ENCODE measurements around the gene ABCC1.

The ABCC1 gene

DNA sequence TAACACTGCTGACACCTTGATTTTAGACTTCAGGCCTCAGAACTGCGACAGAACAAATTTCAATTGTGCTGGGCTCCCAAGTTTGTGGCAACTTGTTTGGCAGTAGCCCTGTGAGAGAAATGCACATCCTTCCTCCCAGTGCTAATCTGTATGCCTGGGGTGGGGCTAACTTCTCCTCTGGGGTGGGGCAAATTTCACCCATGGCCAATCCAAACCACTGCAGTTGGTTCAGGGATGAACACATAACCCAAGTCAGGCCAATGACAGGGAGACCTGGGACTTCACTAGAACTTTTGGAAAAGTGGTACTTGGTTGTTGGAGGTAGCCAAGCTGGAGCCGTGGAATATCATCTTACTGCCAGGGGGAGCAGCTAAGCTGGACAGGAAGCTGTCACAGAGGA lies 217.5 kb downstream of the ABCC1 start:
- DNase-seq (ENCODE audit: low read depth), result no peak
- no peak overlapping the region for H3K4me3 ChIP-seq (ENCODE audit: low read length)
- TF ChIP-seq, protein P1, sequence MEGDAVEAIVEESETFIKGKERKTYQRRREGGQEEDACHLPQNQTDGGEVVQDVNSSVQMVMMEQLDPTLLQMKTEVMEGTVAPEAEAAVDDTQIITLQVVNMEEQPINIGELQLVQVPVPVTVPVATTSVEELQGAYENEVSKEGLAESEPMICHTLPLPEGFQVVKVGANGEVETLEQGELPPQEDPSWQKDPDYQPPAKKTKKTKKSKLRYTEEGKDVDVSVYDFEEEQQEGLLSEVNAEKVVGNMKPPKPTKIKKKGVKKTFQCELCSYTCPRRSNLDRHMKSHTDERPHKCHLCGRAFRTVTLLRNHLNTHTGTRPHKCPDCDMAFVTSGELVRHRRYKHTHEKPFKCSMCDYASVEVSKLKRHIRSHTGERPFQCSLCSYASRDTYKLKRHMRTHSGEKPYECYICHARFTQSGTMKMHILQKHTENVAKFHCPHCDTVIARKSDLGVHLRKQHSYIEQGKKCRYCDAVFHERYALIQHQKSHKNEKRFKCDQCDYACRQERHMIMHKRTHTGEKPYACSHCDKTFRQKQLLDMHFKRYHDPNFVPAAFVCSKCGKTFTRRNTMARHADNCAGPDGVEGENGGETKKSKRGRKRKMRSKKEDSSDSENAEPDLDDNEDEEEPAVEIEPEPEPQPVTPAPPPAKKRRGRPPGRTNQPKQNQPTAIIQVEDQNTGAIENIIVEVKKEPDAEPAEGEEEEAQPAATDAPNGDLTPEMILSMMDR (IDR thresholded peaks at IDR 0.05; ENCODE audit: insufficient read depth, low read depth, low read length, missing control alignments), result no peak

DNA sequence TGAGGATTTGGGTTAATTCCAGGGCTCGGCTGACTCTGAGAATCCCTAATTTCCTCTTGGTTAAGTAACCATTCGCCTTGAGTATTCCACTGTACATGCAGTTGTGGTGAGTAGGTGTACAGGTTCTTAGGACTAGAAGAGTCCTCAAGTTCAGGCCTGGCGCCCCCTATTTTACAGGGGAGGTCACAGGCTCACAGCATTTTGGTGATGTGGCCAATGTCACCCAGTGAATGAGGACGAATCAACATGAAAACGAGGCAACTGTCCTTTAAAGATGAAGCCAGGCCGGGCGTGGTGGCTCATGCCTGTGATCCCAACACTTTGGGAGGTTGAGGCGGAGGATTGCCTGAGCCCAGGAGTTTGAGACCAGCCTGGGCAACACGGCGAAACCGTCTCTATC lies 218.5 kb downstream of the ABCC1 start:
- no peak overlapping the region for H3K4me3 ChIP-seq (ENCODE audit: low read length)
- TF ChIP-seq, protein P1 (IDR thresholded peaks at IDR 0.05; ENCODE audit: insufficient read depth, low read depth, low read length, missing control alignments), result no peak
- no peak for DNase-seq (ENCODE audit: low read depth)

DNA sequence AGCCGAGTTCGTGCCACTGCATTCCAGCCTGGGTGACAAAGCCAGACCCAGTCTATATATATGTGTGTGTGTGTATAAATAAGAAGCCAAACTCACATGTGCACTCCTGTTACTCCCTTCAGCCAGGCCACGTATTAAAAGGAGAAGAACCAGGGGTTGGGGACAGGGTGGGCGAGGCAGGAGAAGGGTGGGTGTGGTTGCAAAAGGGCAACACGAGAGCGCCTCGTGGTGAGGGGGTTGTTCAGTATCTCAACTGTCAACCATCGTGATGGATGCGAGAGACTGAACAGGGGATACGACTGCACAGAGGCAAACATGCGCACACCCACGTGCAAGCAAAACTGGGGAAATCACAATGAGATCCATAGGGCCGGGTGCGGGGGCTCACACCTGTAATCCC lies 219.0 kb downstream of the ABCC1 start:
- no peak for DNase-seq (ENCODE audit: low read depth)
- H3K4me3 ChIP-seq (ENCODE audit: low read length), result no peak overlapping the region
- TF ChIP-seq, protein P1 (IDR thresholded peaks at IDR 0.05; ENCODE audit: insufficient read depth, low read depth, low read length, missing control alignments), result no peak

DNA sequence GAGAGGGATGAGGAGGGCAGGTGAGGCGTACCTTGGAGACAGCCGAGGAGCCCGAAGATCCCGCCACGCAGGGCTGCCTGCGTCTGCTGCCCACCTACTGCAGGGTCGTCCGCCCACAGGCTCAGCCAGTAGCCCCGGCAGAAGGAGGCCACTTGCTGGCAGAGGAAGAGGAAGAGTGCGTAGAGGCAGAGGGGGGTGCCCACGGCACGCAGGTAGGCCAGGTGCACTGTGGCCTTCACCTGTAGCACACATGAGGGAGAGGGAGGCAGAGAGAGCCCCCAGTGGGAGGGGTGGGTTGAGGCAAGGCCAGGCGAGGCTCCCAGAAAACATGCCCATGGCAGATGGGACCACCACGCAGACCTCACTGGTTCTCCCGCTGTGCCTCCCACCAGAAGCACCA lies 220.2 kb downstream of the ABCC1 start:
- H3K4me3 ChIP-seq (ENCODE audit: low read length), result no peak overlapping the region
- no peak for DNase-seq (ENCODE audit: low read depth)
- TF ChIP-seq, protein P1 (IDR thresholded peaks at IDR 0.05; ENCODE audit: insufficient read depth, low read depth, low read length, missing control alignments), result no peak

DNA sequence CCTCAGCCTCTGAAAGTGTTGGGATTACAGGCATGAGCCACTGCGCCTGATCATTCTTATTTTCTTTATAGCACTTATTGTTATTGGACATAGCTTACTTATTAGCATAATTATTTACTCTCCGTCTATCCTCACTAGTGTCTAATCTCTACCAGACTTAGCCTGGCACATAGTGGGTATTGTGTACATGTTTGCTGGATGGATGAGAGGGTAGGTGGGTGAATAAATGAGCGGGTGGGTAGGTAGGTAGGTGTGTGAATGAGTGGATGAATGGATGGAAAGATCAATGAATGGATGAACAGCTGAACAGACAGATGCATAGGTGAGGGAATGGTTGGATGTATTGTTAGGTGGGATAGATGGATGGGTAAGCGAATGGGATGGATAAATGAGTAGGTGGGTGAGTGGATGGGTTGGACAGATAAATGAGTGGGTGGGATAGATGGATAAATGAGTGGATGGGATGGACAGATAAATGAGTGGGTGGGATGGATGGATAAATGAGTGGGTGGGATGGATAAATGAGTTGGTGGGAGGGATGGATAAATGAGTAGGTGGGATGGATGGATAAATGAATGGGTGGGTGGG lies 222.0 kb downstream of the ABCC1 start:
- H3K4me3 ChIP-seq (ENCODE audit: low read length), result no peak overlapping the region
- TF ChIP-seq, protein P1 (IDR thresholded peaks at IDR 0.05; ENCODE audit: insufficient read depth, low read depth, low read length, missing control alignments), result no peak
- DNase-seq (ENCODE audit: low read depth), result no peak

DNA sequence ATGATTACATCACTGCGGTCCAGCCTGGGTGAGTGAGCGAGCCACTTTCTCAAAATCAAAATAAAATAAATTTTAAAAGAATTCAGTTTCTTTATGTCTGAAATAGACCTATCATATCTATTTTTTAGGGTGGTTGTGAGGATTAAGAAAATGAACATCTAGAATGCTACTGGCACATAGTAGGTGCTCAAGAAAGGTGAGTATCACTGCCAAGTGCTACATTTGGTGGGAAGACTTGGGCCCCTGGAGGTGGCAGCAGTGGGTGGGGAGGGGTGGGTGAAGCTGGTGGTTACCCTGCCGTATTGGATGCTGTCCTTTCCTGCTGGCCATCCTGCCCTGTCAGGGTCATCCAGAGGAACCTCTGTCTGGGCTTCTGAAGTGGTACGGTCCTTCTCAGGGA lies 223.6 kb downstream of the ABCC1 start:
- no peak overlapping the region for H3K4me3 ChIP-seq (ENCODE audit: low read length)
- DNase-seq (ENCODE audit: low read depth), result no peak
- TF ChIP-seq, protein P1 (IDR thresholded peaks at IDR 0.05; ENCODE audit: insufficient read depth, low read depth, low read length, missing control alignments), result no peak

DNA sequence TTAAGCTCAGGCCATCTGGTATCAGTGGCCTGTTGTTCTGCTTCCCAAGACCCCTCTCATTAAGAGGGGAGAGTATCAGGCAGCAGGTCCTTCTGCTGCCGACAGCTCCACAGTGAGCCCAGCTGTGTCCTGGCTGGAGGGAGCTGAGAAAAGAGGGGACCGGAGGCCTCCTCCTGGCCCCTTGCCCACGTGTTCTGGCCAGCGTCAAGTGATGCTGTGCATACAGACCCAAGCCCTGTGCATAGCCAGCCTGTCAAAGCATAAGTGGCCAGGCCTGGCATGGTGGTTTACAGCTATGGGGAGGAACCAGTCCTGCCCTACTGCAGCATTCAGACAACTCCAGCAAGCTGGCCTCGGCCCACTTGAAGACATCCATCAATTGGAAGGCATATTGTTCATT lies 225.9 kb downstream of the ABCC1 start:
- no peak overlapping the region for H3K4me3 ChIP-seq (ENCODE audit: low read length)
- TF ChIP-seq, protein P1 (IDR thresholded peaks at IDR 0.05; ENCODE audit: insufficient read depth, low read depth, low read length, missing control alignments), result no peak
- DNase-seq (ENCODE audit: low read depth), result no peak
